Measurements from ENCODE around the gene METTL17.

DNA sequence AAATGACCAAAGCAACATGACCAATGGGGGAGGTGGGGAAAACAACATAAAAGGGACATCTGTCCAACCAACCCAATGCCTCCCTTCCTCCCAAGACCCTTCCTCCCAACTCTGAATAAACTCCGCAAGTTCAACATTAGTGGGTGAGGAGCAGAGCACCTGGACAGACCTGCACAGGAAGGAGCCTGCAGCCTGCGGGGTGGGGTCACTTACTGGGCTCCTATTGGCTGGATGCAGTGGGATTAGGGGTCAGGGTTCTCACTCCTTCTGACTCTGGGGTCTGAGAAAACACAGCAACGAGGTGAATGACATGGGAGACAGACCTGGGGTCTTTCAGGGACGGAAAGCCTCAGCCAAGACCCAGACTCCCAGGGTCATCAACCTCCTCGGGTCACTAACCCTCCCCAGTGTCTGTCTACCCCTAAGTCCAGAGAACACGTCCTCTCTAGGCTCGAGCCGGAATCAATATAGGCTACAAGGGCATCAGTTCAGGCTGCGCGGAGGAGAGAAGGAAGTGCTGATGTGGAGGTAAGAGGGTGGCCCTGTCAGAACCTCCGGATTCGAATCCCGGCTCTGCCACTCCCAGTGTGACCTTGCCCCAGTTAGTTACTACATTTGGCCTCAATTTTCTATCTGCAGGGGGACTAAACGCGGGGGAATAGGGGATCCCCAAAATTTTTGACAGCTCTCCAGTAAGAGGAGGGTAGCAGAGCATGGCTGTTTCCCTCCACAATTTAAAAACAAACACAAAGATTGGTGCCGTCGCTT, 34.2 kb downstream of the METTL17 start:
- TF ChIP-seq NFRKB (IDR thresholded peaks at IDR 0.05) (no peak), CBFB (CRISPR knock-in tag; IDR thresholded peaks at IDR 0.05) (no peak), THAP11 (CRISPR knock-in tag; IDR thresholded peaks at IDR 0.05) (no peak), EZH2 (conservative IDR thresholded peaks at IDR 0.05; ENCODE audit: low read depth, low read length) (no peak)
- TF ChIP-seq, protein P1, sequence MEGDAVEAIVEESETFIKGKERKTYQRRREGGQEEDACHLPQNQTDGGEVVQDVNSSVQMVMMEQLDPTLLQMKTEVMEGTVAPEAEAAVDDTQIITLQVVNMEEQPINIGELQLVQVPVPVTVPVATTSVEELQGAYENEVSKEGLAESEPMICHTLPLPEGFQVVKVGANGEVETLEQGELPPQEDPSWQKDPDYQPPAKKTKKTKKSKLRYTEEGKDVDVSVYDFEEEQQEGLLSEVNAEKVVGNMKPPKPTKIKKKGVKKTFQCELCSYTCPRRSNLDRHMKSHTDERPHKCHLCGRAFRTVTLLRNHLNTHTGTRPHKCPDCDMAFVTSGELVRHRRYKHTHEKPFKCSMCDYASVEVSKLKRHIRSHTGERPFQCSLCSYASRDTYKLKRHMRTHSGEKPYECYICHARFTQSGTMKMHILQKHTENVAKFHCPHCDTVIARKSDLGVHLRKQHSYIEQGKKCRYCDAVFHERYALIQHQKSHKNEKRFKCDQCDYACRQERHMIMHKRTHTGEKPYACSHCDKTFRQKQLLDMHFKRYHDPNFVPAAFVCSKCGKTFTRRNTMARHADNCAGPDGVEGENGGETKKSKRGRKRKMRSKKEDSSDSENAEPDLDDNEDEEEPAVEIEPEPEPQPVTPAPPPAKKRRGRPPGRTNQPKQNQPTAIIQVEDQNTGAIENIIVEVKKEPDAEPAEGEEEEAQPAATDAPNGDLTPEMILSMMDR (CRISPR knock-in tag; IDR thresholded peaks at IDR 0.05), result no peak

Data from HepG2 (cell line).